ENCODE results near the gene C1orf198. TPM values are rescaled to one million over a fixed set of nuclear protein-coding genes. Genes with fewer than 3 reads are reported as not detected.
A peak's percentile ranks its signal among the peaks of the same experiment; 100 is the strongest.

The C1orf198 gene
- total RNA-seq, 2 donors from 2014 or later = 3.7 to 20.6 TPM

DNA sequence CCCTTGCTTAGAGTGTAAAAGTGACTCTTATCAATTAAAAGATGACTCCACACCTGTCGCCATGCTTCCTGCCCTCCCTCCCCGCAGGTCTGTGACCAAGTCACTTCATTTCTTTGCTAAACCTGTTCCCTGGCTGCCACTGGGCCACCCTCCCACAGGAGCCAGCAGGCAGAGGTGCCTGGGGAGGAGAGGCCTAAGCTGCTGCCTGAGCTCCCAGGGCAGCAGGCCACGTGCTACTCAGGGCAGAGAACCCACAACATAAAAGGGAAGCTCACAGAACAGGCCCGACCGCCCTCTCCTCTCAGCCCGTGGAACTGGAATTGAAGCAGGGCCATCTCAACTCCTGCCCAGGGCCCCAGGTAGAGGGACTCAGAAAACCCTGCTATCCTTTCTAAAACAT, 4.9 kb downstream of the C1orf198 start:
- peaks cover 21% of the 10 kb centered on the region for H3K4me1 Mint-ChIP-seq
- DNase-seq (no peak), ATAC-seq (no peak)
- no peaks in the 10 kb centered on the region for H3K36me3 Mint-ChIP-seq (ENCODE audit: low read depth)
- peaks cover 6% of the 10 kb centered on the region for H3K27me3 Mint-ChIP-seq
- no peak overlapping the region for H3K4me3 Mint-ChIP-seq
- no peak overlapping the region for H3K27ac Mint-ChIP-seq
- no peaks in the 10 kb centered on the region for H3K9me3 ChIP-seq (ENCODE audit: control insufficient read depth, low read length, poor library complexity, severe bottlenecking)

DNA sequence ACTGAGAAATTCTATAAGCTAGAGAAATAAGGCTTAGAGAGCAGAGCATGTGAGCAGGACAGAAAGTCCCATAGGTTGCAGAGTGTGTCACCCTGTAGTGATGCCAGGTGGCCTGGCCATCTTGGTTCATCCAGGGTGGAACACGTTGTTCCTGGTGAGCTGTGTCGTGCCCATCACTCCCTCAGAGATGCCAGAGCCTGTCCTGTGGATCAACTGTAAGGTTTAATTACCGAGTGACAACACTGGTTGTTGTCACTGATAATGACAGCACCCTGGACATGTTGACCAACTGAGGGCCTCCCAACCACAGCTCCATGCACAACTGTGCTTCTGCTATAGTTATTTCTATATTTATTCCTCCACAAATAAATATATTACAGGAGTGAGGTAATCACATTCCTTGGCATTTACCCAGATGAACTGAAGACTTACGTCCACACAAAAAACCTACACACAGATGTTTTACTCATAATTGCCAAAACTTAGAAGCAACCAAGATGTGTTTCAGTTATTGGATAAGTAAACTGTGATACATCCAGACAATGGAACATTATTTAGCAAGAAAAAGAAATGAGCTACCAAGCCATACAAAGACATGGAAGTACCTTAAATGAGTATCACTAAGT, 6.2 kb downstream of the C1orf198 start:
- no peak overlapping the region for H3K4me3 Mint-ChIP-seq
- ATAC-seq = no peak
- peaks cover 6% of the 10 kb centered on the region for H3K27me3 Mint-ChIP-seq
- DNase-seq = no peak
- H3K36me3 Mint-ChIP-seq (ENCODE audit: low read depth) = no peaks in the 10 kb centered on the region
- peaks cover 13% of the 10 kb centered on the region for H3K4me1 Mint-ChIP-seq
- H3K27ac Mint-ChIP-seq = no peak overlapping the region
- H3K9me3 ChIP-seq (ENCODE audit: control insufficient read depth, low read length, poor library complexity, severe bottlenecking) = no peaks in the 10 kb centered on the region

DNA sequence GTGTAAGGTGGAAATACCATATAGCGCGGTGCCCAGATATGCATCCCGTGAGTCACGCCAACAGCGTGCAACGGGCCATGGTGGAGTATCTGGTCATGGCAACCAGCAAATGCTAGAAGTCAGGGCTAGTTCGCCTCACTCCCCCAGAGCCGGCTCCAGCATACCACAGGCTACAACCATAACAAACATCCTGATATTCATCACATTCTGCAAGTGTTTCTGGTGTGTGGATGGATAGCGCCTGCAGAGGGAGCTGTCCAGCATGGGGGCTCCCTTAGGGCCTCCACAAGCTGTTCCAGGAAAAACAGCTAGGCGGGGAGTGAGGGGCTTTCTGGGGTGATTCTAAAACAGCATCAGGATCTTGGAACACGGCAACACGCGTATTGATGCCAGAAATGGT, 6.8 kb downstream of the C1orf198 start:
- H3K9me3 ChIP-seq (ENCODE audit: control insufficient read depth, low read length, poor library complexity, severe bottlenecking) = no peaks in the 10 kb centered on the region
- H3K27ac Mint-ChIP-seq = no peak overlapping the region
- no peaks in the 10 kb centered on the region for H3K36me3 Mint-ChIP-seq (ENCODE audit: low read depth)
- H3K27me3 Mint-ChIP-seq = no peaks in the 10 kb centered on the region
- no peak for DNase-seq
- H3K4me3 Mint-ChIP-seq = no peak overlapping the region
- peaks cover 9% of the 10 kb centered on the region for H3K4me1 Mint-ChIP-seq
- ATAC-seq = no peak

DNA sequence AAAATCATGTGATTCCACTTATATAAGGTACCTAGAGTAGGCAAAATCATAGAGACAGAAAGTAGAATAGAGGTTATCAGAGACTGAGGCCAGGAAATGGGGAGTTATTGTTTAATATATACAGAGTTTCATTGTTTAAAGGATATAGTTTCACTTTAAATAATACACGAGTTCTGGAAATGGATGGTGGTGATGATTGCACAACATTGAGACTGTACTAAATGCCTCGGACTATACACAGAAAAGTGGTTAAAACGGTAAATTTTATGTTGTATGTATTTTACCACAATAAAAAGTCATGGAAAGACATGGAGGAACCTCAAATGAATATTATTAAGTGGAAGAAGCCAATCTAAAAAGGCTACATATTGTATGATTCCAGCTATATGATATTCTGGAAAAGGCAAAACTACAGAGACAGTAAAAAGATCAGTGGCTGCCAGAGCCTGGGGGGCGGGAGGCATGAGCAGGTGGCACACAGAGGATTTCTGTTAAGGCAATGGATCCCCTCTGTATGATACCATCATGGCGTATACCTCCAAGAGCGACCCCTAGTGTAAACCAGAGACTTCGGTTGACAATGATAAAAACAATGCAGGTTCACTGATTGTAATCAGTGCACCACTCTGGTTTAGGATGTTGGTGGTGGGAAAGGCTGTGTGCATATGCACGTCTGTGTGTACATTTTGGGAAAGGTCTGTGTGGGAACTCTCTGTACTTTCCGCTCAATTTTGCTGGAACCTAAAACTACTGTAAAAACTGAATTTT, 7.5 kb downstream of the C1orf198 start:
- H3K4me1 Mint-ChIP-seq = peaks cover 9% of the 10 kb centered on the region
- no peaks in the 10 kb centered on the region for H3K36me3 Mint-ChIP-seq (ENCODE audit: low read depth)
- no peak for DNase-seq
- no peak for ATAC-seq
- H3K9me3 ChIP-seq (ENCODE audit: control insufficient read depth, low read length, poor library complexity, severe bottlenecking) = no peaks in the 10 kb centered on the region
- H3K4me3 Mint-ChIP-seq = no peak overlapping the region
- H3K27ac Mint-ChIP-seq = no peak overlapping the region
- H3K27me3 Mint-ChIP-seq = no peaks in the 10 kb centered on the region

DNA sequence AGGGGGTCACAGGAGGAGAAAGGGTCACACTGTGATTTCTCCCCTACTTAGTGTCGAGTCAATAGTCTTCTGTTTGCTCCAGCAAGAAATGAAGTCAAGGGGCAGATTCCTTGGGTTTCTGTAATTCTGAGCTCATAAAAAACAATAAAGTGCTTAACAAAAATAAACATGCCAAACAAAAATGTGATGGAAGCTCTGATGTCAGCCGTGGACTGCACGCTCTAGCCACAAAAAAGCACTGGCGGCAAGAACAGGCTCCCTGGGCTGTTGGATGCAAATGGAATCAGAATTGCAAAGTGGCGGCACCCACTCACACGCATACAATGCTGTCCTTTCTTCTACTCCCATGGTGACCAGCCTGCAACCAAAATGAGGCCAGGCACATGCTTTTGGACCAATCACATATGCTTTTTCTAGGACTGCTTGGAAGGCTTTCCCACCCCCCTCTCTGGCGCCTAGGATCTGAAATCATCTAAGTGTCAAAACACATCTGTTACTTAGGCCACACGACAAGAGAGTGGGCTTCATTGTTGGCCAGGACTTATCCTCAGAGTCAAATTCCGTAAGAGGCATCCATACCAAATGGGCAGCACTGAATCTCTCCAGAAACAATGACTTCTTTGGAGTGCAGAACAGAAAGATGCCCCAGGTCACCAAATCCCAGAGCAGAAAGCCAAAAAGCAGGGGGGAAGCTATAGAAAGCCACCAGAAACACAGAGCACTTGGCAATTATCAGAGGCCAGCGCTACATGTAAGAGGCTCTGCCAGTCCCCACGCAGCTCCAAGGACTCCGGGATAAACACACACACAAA, 9.2 kb downstream of the C1orf198 start:
- Mint-ChIP-seq H3K27me3 (no peaks in the 10 kb centered on the region), H3K4me1 (peaks cover 9% of the 10 kb centered on the region), H3K27ac (no peak overlapping the region), H3K4me3 (no peak overlapping the region), H3K36me3 (ENCODE audit: low read depth) (no peaks in the 10 kb centered on the region)
- ATAC-seq = no peak
- DNase-seq = no peak
- no peaks in the 10 kb centered on the region for H3K9me3 ChIP-seq (ENCODE audit: control insufficient read depth, low read length, poor library complexity, severe bottlenecking)

DNA sequence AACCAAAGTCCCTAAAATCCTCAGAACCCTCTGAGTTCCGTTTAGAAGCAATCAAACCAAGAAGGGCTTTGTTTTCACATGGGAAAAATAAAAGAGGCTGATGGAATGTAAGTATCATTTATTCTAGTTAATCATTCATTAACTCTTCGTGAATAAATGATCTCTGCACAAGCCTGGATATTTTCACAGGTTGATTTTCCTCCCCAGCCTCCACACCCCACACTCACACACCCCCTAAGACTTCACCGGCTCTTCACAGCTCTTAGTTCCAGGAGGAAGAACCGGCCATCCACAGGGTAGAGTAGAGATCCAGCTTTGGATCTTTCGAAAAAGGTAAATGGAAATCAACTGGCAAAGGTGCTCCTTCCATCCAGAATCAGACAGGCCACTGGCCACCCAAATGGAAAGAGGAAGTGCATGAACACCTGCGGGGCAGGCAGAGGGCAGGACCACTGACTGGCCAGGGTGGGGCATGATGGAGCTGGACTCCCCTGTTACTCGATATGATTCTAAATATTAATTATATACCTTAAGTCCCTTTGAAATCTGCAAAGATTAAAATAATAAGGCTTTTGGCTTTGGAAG, 10.0 kb downstream of the C1orf198 start:
- DNase-seq (no peak), ATAC-seq (no peak)
- peaks cover 7% of the 10 kb centered on the region for H3K4me1 Mint-ChIP-seq
- no peaks in the 10 kb centered on the region for H3K27me3 Mint-ChIP-seq
- no peaks in the 10 kb centered on the region for H3K9me3 ChIP-seq (ENCODE audit: control insufficient read depth, low read length, poor library complexity, severe bottlenecking)
- no peak overlapping the region for H3K27ac Mint-ChIP-seq
- no peak overlapping the region for H3K4me3 Mint-ChIP-seq
- H3K36me3 Mint-ChIP-seq (ENCODE audit: low read depth) = no peaks in the 10 kb centered on the region

DNA sequence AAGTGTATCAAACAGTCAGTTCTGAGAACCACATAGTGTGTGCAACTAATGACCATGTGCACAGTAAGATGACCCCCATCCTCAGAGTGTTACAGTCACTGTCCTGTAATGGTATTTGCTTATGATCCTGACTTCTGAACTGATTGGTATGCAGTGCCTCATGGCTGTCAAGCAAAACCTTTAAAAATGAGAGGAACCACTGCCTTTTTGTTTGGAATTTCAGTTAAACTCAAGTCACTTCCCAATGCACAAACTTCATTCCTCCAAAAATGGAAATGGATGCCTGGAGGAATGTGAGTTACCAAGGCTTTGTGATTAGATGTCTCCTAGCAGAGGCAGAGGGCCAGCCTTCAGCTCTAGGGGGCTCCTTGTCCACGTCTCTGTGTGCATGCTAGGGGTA, 10.5 kb downstream of the C1orf198 start:
- Mint-ChIP-seq H3K36me3 (ENCODE audit: low read depth) (no peaks in the 10 kb centered on the region), H3K27ac (no peak overlapping the region), H3K4me3 (no peak overlapping the region), H3K27me3 (no peaks in the 10 kb centered on the region), H3K4me1 (peaks cover 3% of the 10 kb centered on the region)
- DNase-seq (no peak), ATAC-seq (no peak)
- H3K9me3 ChIP-seq (ENCODE audit: control insufficient read depth, low read length, poor library complexity, severe bottlenecking) = no peaks in the 10 kb centered on the region

DNA sequence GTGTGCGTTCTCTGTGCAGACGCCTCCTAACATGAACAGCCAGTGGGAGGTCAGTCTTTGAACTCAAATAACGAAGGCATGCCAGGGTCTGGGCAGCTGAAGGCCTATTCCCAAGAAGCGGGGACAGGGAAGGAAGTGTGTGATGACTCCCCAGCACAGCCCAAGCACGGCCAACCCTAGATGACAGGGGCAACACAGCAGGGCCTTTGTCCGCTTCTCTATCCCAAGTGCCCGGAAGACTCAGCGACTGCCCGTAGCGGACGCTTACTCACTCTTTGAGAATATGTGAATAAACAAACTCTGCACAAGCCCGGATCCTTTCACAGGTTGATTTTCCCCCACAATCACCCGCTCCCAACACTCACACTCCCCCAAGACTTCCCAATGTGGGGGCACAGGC, 11.2 kb downstream of the C1orf198 start:
- H3K27me3 Mint-ChIP-seq = no peaks in the 10 kb centered on the region
- no peaks in the 10 kb centered on the region for H3K4me1 Mint-ChIP-seq
- DNase-seq (no peak), ATAC-seq (no peak)
- no peak overlapping the region for H3K27ac Mint-ChIP-seq
- H3K9me3 ChIP-seq (ENCODE audit: control insufficient read depth, low read length, poor library complexity, severe bottlenecking) = no peaks in the 10 kb centered on the region
- no peaks in the 10 kb centered on the region for H3K36me3 Mint-ChIP-seq (ENCODE audit: low read depth)
- no peak overlapping the region for H3K4me3 Mint-ChIP-seq

DNA sequence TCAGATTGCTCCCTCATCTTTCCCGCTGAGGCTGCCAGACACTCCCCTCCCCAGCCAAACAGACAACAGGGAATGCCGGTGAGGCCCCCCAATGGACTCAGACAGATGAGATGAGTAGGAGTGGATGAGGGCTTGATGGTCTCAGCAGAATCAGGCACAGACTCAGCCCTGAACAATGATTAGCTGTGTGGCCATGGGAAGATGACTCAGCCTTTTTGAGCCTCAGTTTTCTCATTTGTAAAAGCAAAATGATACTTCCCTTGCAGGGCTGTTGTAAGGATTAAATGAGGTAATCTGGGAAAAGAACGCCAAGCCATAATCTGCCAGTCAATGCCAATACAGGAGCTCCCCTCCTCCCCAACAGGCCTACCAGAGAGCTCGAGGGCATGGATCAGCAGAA, 12.4 kb downstream of the C1orf198 start:
- ATAC-seq (no peak), DNase-seq (no peak)
- no peaks in the 10 kb centered on the region for H3K27me3 Mint-ChIP-seq
- H3K4me3 Mint-ChIP-seq = no peak overlapping the region
- H3K36me3 Mint-ChIP-seq (ENCODE audit: low read depth) = no peaks in the 10 kb centered on the region
- H3K9me3 ChIP-seq (ENCODE audit: control insufficient read depth, low read length, poor library complexity, severe bottlenecking) = no peaks in the 10 kb centered on the region
- no peaks in the 10 kb centered on the region for H3K4me1 Mint-ChIP-seq
- no peak overlapping the region for H3K27ac Mint-ChIP-seq

DNA sequence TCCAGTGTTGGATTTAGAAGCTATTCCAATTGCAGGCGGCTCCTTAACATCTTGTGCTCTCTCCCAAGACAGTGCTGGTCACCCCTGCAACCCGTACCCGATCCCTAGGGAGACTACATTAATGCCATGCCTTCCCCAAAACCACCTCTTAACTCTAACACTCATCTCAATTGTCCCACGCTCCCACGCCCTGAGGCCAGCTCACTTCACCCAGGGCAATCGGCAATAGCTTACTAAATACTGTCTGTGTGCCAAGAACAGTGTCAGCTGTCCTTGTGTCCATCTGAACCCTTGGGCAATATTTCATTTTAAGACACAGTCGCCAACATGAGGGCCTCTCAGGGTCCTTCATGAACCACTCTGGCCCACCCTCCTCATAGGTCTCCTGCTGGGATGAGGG, 13.9 kb downstream of the C1orf198 start:
- H3K27me3 Mint-ChIP-seq = no peaks in the 10 kb centered on the region
- no peak overlapping the region for H3K4me3 Mint-ChIP-seq
- H3K9me3 ChIP-seq (ENCODE audit: control insufficient read depth, low read length, poor library complexity, severe bottlenecking) = no peaks in the 10 kb centered on the region
- peaks cover 3% of the 10 kb centered on the region for H3K36me3 Mint-ChIP-seq (ENCODE audit: low read depth)
- ATAC-seq (no peak), DNase-seq (no peak)
- no peak overlapping the region for H3K27ac Mint-ChIP-seq
- H3K4me1 Mint-ChIP-seq = no peaks in the 10 kb centered on the region

DNA sequence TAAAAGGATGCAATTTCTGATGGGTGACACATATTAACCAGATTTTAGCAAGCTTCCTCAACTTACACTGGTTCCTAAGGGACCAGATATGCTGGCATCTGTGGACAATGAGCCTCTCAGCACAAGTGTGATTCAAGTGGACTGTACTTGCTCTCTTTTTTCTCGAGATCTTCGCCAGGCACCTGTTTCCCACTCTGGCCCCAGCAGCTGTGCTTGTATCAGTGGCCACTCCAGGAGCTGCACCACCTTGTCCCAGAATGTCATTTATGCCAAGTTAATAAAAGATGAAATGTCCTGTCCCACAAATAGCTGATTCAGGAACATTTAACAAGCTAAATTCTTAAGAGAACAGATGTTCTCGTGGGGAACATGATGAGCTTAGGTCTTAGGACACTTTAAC, 14.6 kb downstream of the C1orf198 start:
- no peaks in the 10 kb centered on the region for H3K9me3 ChIP-seq (ENCODE audit: control insufficient read depth, low read length, poor library complexity, severe bottlenecking)
- ATAC-seq (no peak), DNase-seq (no peak)
- Mint-ChIP-seq H3K36me3 (ENCODE audit: low read depth) (peaks cover 3% of the 10 kb centered on the region), H3K27me3 (no peaks in the 10 kb centered on the region), H3K27ac (no peak overlapping the region), H3K4me3 (no peak overlapping the region), H3K4me1 (no peaks in the 10 kb centered on the region)

DNA sequence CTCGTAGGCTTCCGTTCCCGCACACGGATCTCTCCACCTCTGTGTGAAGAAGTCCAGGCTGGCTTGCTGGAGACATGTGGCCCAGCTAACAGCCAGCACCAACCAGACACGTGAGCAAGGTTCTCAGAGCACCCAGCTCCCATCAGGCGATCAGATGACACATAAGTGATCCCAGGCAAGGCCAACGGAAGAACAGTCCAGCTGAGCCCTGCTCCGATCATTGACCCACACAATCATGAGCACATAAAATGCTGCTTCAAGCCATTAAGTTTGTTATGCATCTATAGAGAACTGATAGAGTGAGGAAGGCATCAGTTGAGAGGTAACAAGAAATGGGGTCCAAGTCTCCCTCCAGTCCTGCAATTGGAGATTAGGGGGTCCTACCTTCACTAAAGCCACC, 15.4 kb downstream of the C1orf198 start:
- Mint-ChIP-seq H3K27ac (no peak overlapping the region), H3K4me1 (no peaks in the 10 kb centered on the region), H3K4me3 (peak overlapping the region; percentile 42), H3K27me3 (no peaks in the 10 kb centered on the region), H3K36me3 (ENCODE audit: low read depth) (peaks cover 3% of the 10 kb centered on the region)
- no peak for DNase-seq
- no peaks in the 10 kb centered on the region for H3K9me3 ChIP-seq (ENCODE audit: control insufficient read depth, low read length, poor library complexity, severe bottlenecking)
- ATAC-seq = no peak

DNA sequence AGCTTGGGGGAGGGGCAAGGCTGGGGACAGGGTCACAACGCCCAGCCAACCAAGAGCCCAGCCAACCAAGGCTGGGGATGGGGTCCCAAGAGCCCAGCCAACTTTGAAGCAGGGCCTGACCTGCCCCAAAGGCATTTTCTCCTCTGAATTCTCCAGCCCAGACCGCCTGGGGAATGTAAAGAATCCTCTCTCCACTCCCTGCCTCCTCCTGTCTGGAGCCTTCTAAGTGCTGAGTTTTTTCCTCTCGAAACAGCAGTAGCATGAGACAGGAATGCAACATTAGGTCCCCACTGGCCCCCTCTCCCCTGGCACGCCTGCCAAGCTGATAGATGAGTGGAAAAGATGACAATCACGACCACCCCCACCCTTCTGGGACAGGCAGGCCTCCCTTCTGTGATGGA, 17.0 kb downstream of the C1orf198 start:
- H3K36me3 Mint-ChIP-seq (ENCODE audit: low read depth) = peaks cover 3% of the 10 kb centered on the region
- H3K27ac Mint-ChIP-seq = no peak overlapping the region
- no peak for ATAC-seq
- H3K4me3 Mint-ChIP-seq = no peak overlapping the region
- no peaks in the 10 kb centered on the region for H3K4me1 Mint-ChIP-seq
- no peak for DNase-seq
- no peaks in the 10 kb centered on the region for H3K27me3 Mint-ChIP-seq
- H3K9me3 ChIP-seq (ENCODE audit: control insufficient read depth, low read length, poor library complexity, severe bottlenecking) = no peaks in the 10 kb centered on the region

Measured in T-helper 17 cell (primary cell).